Hepatocyte (in vitro differentiated cells): ENCODE measurements around the gene ZNF652.

ENCODE experiments used
- CTCF ChIP-seq: fragments of 200-600 bp; sonication (generic); IDR thresholded peaks from 2 replicates; pipeline ENCODE4 v1.5.1; 2016; ENCODE audit warnings: antibody characterized with exemption, mild to moderate bottlenecking; ENCODE audit not compliant: poor library complexity
- EZH2 ChIP-seq: fragments of 200-600 bp; sonication (generic); IDR thresholded peaks from 2 replicates; pipeline ENCODE4 v1.6.1; 2016; ENCODE audit warnings: antibody characterized with exemption, mild to moderate bottlenecking, borderline replicate concordance
- EZH2phosphoT487 ChIP-seq: fragments of 200-600 bp; sonication (generic); IDR thresholded peaks from one replicate; pipeline ENCODE4 v1.6.1; 2018; ENCODE audit warnings: antibody characterized with exemption, mild to moderate bottlenecking, low read depth, moderate library complexity; ENCODE audit not compliant: unreplicated experiment, severe bottlenecking

GRCh38 chr17:49357516-49357915 is 4.5 kb downstream of the ZNF652 start:
- TF ChIP-seq CTCF (no peak), EZH2 (no peak), EZH2phosphoT487 (no peak)
